Activated T-cell treated with anti-CD3 and anti-CD28 coated beads, Interleukin-2, amount 50 U/mL, for 72 hours (primary cell): ENCODE data around the gene EFNA5. TPM values are rescaled to one million over a fixed set of nuclear protein-coding genes. Genes with fewer than 3 reads are reported as not detected.
A peak's percentile ranks its signal among the peaks of the same experiment; 100 is the strongest.
"Not testable (repeated sequence)": the region's sequence is repeated elsewhere in the genome, so short reads cannot be mapped to it uniquely, and the experiment has no call there.

Experiments
- ATAC-seq, 2 donors: fragments of 150-1000 bp; cut with Tn5 transposase; replicated peaks in 1 of 2; 2 replicates each; pipeline ENCODE4 v1.10.0; 2021; ENCODE audit warnings: moderate library complexity in 2 of 2, mild to moderate bottlenecking in 1 of 2
- DNase-seq, 2 donors: peaks; one replicate each; pipeline ENCODE4 v3.0.0; 2021 to 2022; ENCODE audit warnings: mixed read lengths in 1 of 2
- H3K27ac Mint-ChIP-seq: one replicate; pipeline ENCODE4 v1.8.0; 2022; ENCODE audit warnings: mild to moderate bottlenecking, moderate library complexity, mixed read lengths
- H3K27me3 Mint-ChIP-seq: one replicate; pipeline ENCODE4 v1.8.0; 2022; ENCODE audit warnings: low read depth, mixed read lengths
- H3K36me3 Mint-ChIP-seq, 2 donors: one replicate each; pipeline ENCODE4 v1.8.0; 2022; ENCODE audit warnings: mixed read lengths in 2 of 2, mild to moderate bottlenecking in 1 of 2; ENCODE audit not compliant: insufficient read depth in 2 of 2
- H3K4me1 Mint-ChIP-seq: one replicate; pipeline ENCODE4 v1.8.0; 2022; ENCODE audit warnings: low read depth, mixed read lengths
- H3K4me3 Mint-ChIP-seq, 2 donors: one replicate each; pipeline ENCODE4 v1.8.0; 2022; ENCODE audit warnings: mild to moderate bottlenecking in 2 of 2, mixed read lengths in 2 of 2, moderate library complexity in 2 of 2
- H3K9me3 Mint-ChIP-seq, 2 donors: one replicate each; pipeline ENCODE4 v1.8.0; 2022; ENCODE audit warnings: mixed read lengths in 2 of 2
- total RNA-seq, 2 donors: library from RNA; stranded (reverse); gene quantifications; one replicate each; pipeline ENCODE4 v1.2.3, GENCODE V29; 2022

Gene EFNA5
- total RNA-seq, 2 donors from 2014 or later: 0.35 TPM; not detected in 1

GRCh38 chr5:107367480-107367879 is 303.3 kb downstream of the EFNA5 start:
- no peak for DNase-seq
- no peak for ATAC-seq
- Mint-ChIP-seq H3K4me1 (peaks cover 7% of the 10 kb centered on the region), H3K36me3 (no peaks in the 10 kb centered on the region), H3K27ac (no peak overlapping the region), H3K27me3 (peaks cover 14% of the 10 kb centered on the region), H3K4me3 (no peak overlapping the region), H3K9me3 (peaks cover 0 to 3% of the 10 kb centered on the region in 2 donors)

GRCh38 chr5:107365320-107366109 is 305.2 kb downstream of the EFNA5 start:
- Mint-ChIP-seq H3K27ac (no peak overlapping the region), H3K4me1 (peaks cover 7% of the 10 kb centered on the region), H3K9me3 (peaks cover 0 to 3% of the 10 kb centered on the region in 2 donors), H3K4me3 (peak overlapping the region in 1 of 2 donors; percentile 19), H3K27me3 (peaks cover 14% of the 10 kb centered on the region), H3K36me3 (no peaks in the 10 kb centered on the region)
- ATAC-seq (no peak), DNase-seq (no peak)

- ATAC-seq (no peak), DNase-seq (no peak)
- Mint-ChIP-seq H3K4me1 (peaks cover 7% of the 10 kb centered on the region), H3K27ac (peak overlapping the region; percentile 41), H3K27me3 (peaks cover 14% of the 10 kb centered on the region), H3K36me3 (no peaks in the 10 kb centered on the region), H3K4me3 (no peak overlapping the region), H3K9me3 (peaks cover 0 to 3% of the 10 kb centered on the region in 2 donors)
Observed at GRCh38 chr5:107364443-107365319, 306.1 kb downstream of the EFNA5 start.

GRCh38 chr5:107363768-107364167 is 307.0 kb downstream of the EFNA5 start:
- Mint-ChIP-seq H3K4me1 (peaks cover 7% of the 10 kb centered on the region), H3K36me3 (no peaks in the 10 kb centered on the region), H3K27me3 (peaks cover 14% of the 10 kb centered on the region), H3K27ac (no peak overlapping the region), H3K4me3 (no peak overlapping the region), H3K9me3 (peaks cover 0 to 3% of the 10 kb centered on the region in 2 donors)
- DNase-seq: no peak
- no peak for ATAC-seq

- H3K4me3 Mint-ChIP-seq: no peak overlapping the region
- peaks cover 0 to 3% of the 10 kb centered on the region in 2 donors for H3K9me3 Mint-ChIP-seq
- peaks cover 7% of the 10 kb centered on the region for H3K4me1 Mint-ChIP-seq
- H3K27me3 Mint-ChIP-seq: peaks cover 14% of the 10 kb centered on the region
- no peak overlapping the region for H3K27ac Mint-ChIP-seq
- no peak for ATAC-seq
- no peak for DNase-seq
- no peaks in the 10 kb centered on the region for H3K36me3 Mint-ChIP-seq
Observed at GRCh38 chr5:107361945-107362344, 308.8 kb downstream of the EFNA5 start.

GRCh38 chr5:107359916-107360234 is 310.9 kb downstream of the EFNA5 start:
- H3K27me3 Mint-ChIP-seq: peaks cover 4% of the 10 kb centered on the region
- no peak overlapping the region for H3K27ac Mint-ChIP-seq
- ATAC-seq (no peak), DNase-seq (no peak)
- H3K4me3 Mint-ChIP-seq: no peak overlapping the region
- H3K9me3 Mint-ChIP-seq: no peaks in the 10 kb centered on the region
- H3K36me3 Mint-ChIP-seq: no peaks in the 10 kb centered on the region
- H3K4me1 Mint-ChIP-seq: no peaks in the 10 kb centered on the region

- H3K4me3 Mint-ChIP-seq: no peak overlapping the region
- no peaks in the 10 kb centered on the region for H3K9me3 Mint-ChIP-seq
- ATAC-seq (no peak), DNase-seq (no peak)
- H3K27me3 Mint-ChIP-seq: no peaks in the 10 kb centered on the region
- no peaks in the 10 kb centered on the region for H3K36me3 Mint-ChIP-seq
- no peaks in the 10 kb centered on the region for H3K4me1 Mint-ChIP-seq
- no peak overlapping the region for H3K27ac Mint-ChIP-seq
Observed at GRCh38 chr5:107359033-107359915, 311.5 kb downstream of the EFNA5 start.

- peaks cover 12% of the 10 kb centered on the region for H3K27me3 Mint-ChIP-seq
Observed at GRCh38 chr5:107356891-107357290, 313.8 kb downstream of the EFNA5 start.

GRCh38 chr5:107352576-107352975 is 318.2 kb downstream of the EFNA5 start:
- no peak overlapping the region for H3K27ac Mint-ChIP-seq
- H3K4me1 Mint-ChIP-seq: no peaks in the 10 kb centered on the region
- H3K36me3 Mint-ChIP-seq: peaks cover 0 to 1% of the 10 kb centered on the region in 2 donors
- DNase-seq: no peak
- H3K27me3 Mint-ChIP-seq: peaks cover 18% of the 10 kb centered on the region
- peaks cover 3 to 6% of the 10 kb centered on the region in 2 donors for H3K9me3 Mint-ChIP-seq
- no peak overlapping the region for H3K4me3 Mint-ChIP-seq
- ATAC-seq: no peak

More at GRCh38 chr5:107356891-107357290, 313.8 kb downstream of the EFNA5 start:
- no peak for DNase-seq
- ATAC-seq: no peak
- Mint-ChIP-seq H3K27ac (no peak overlapping the region), H3K4me1 (no peaks in the 10 kb centered on the region), H3K9me3 (peaks cover 3 to 6% of the 10 kb centered on the region in 2 donors), H3K4me3 (no peak overlapping the region), H3K36me3 (peaks cover 0 to 1% of the 10 kb centered on the region in 2 donors)

- not testable (repeated sequence) for H3K27me3 Mint-ChIP-seq, H3K4me3 Mint-ChIP-seq, H3K36me3 Mint-ChIP-seq, H3K27ac Mint-ChIP-seq, ATAC-seq, DNase-seq, H3K4me1 Mint-ChIP-seq
- H3K9me3 Mint-ChIP-seq: peaks cover 6 to 12% of the 10 kb centered on the region in 2 donors
Observed at GRCh38 chr5:107346580-107346979, 324.2 kb downstream of the EFNA5 start.

GRCh38 chr5:107342371-107342770 is 328.4 kb downstream of the EFNA5 start:
- H3K36me3 Mint-ChIP-seq: peaks cover 3 to 5% of the 10 kb centered on the region in 2 donors
- H3K27ac Mint-ChIP-seq: no peak overlapping the region
- ATAC-seq (no peak), DNase-seq (no peak)
- no peaks in the 10 kb centered on the region for H3K4me1 Mint-ChIP-seq
- H3K9me3 Mint-ChIP-seq: peaks cover 6 to 14% of the 10 kb centered on the region in 2 donors
- no peaks in the 10 kb centered on the region for H3K27me3 Mint-ChIP-seq
- H3K4me3 Mint-ChIP-seq: no peak overlapping the region

- Mint-ChIP-seq H3K27me3 (no peaks in the 10 kb centered on the region), H3K4me1 (no peaks in the 10 kb centered on the region), H3K27ac (no peak overlapping the region), H3K36me3 (peaks cover 3 to 5% of the 10 kb centered on the region in 2 donors), H3K4me3 (no peak overlapping the region), H3K9me3 (peaks cover 6 to 12% of the 10 kb centered on the region in 2 donors)
- ATAC-seq (no peak), DNase-seq (no peak)
Observed at GRCh38 chr5:107341376-107342084, 329.2 kb downstream of the EFNA5 start.
